Spleen (tissue), 11 donors: ENCODE results near the gene ISG20. TPM values are rescaled to one million over a fixed set of nuclear protein-coding genes. Genes with fewer than 3 reads are reported as not detected.

ENCODE experiments used
- DNase-seq: peaks from one replicate; pipeline ENCODE4 v3.0.0-alpha.2; 2020
- H3K27ac ChIP-seq, 8 donors: fragments of 200-600 bp; sonication (generic) in 7 of 8; 1 replicate in 4 of 8; 2 replicates in 4 of 8; pipeline versions ENCODE4 v1.5.0 to v1.8.0; 2016 to 2021; ENCODE audit warnings: inconsistent platforms in 4 of 8, mild to moderate bottlenecking in 4 of 8, moderate library complexity in 1 of 8
- H3K27me3 ChIP-seq, 7 donors: fragments of 200-600 bp; sonication (generic) in 6 of 7; replicated peaks in 1 of 7; 1 replicate in 4 of 7; 2 replicates in 3 of 7; pipeline versions ENCODE4 v1.5.0 to v1.8.0; 2016 to 2021; ENCODE audit warnings: inconsistent platforms in 3 of 7, mild to moderate bottlenecking in 1 of 7
- H3K36me3 ChIP-seq, 6 donors: fragments of 200-600 bp; sonication (generic) in 5 of 6; 1 replicate in 4 of 6; 2 replicates in 2 of 6; pipeline versions ENCODE4 v1.5.0 to v1.8.0; 2016 to 2021; ENCODE audit warnings: inconsistent platforms in 2 of 6
- H3K4me1 ChIP-seq, 6 donors: fragments of 200-600 bp; sonication (generic) in 5 of 6; 1 replicate in 3 of 6; 2 replicates in 3 of 6; pipeline versions ENCODE4 v1.5.0 to v1.8.0; 2016 to 2021; ENCODE audit warnings: inconsistent platforms in 3 of 6
- H3K4me3 ChIP-seq, 8 donors: fragments of 200-600 bp; sonication (generic) in 7 of 8; 1 replicate in 4 of 8; 2 replicates in 4 of 8; pipeline versions ENCODE4 v1.5.0 to v1.8.0; 2016 to 2021; ENCODE audit warnings: inconsistent platforms in 4 of 8, mild to moderate bottlenecking in 4 of 8, moderate library complexity in 2 of 8
- H3K9me3 ChIP-seq, 8 donors: fragments of 200-600 bp; sonication (generic) in 7 of 8; 1 replicate in 4 of 8; 2 replicates in 4 of 8; pipeline versions ENCODE4 v1.5.0 to v1.8.0; 2016 to 2021; ENCODE audit warnings: inconsistent platforms in 4 of 8
- POLR2A ChIP-seq, 3 donors: fragments of 450-650 bp; IDR thresholded peaks; one replicate each; pipeline ENCODE4 v1.5.1; 2017; ENCODE audit warnings: antibody characterized with exemption in 3 of 3, mild to moderate bottlenecking in 1 of 3
- POLR2AphosphoS5 ChIP-seq, 3 donors: sonication (generic); formaldehyde crosslinking; IDR thresholded peaks; one replicate each; pipeline ENCODE4 v1.5.1; 2017; ENCODE audit warnings: antibody characterized with exemption in 3 of 3
- WGBS, 5 donors: extraction: QIAGEN DNeasy Blood & Tissue Kit in 3 of 5; methylation state at CpG; one replicate each; pipeline versions ENCODE4 v1.1.5 to v1.1.7; 2013 to 2018; 5-methylcytosine and 5-hydroxymethylcytosine counted together
- intact Hi-C: fragments of 100-400 bp; cut with DNase I; formaldehyde crosslinking; loops from one replicate; pipeline ENCODE4 v1.15.0; 2023; ENCODE audit warnings: low total_unique reads
- polyA plus RNA-seq, 3 donors: library from polyadenylated mRNA; stranded (reverse); fragments of 200-250 nt; gene quantifications; one replicate each; pipeline ENCODE4 v1.2.1, GENCODE V29; 2013
- total RNA-seq, 7 donors: library from RNA; depleted of rRNA in 3 of 7; stranded (reverse); fragments of >200 nt in 3 of 7; fragmentation: NEBNext Ultra II Directional in 4 of 7; extraction: Animal tissue kit (Norgen Biotek cat#: 25700) in 4 of 7; gene quantifications; one replicate each; pipeline versions ENCODE4 v1.1.0 to v1.2.1, GENCODE V29; 2016 to 2021
- TF ChIP-seq, protein P1 (sequence below), 11 experiments: fragments of 200-600 bp in 7 of 11; fragments of 450-650 bp in 4 of 11; sonication (generic) in 4 of 11; IDR thresholded peaks in 8 of 11; conservative IDR thresholded peaks in 3 of 11; 1 replicate in 7 of 11; 2 replicates in 4 of 11; pipeline versions ENCODE4 v1.4.0 to v1.8.0; 2016 to 2021; ENCODE audit warnings: antibody characterized with exemption in 11 of 11, inconsistent platforms in 4 of 11, mild to moderate bottlenecking in 1 of 11
- donor health status: healthy with polysubstance abuse.
- donor health status: DM: no; HTN: no; CAD: no; lungs with moderate emphysema.
- donor health status: DM: no; HTN: no; CAD: no.
- donor health status: Bipolar disorder and iron deficiency.
- donor health status: healthy.
- donor health status: DM: no; HTN: no; CAD: no.
- donor health status: DM: yes; HTN: yes; CAD: no.

The ISG20 gene
- total and polyA plus RNA-seq, 10 donors = 70.5 to 365 (median 142) TPM

DNA sequence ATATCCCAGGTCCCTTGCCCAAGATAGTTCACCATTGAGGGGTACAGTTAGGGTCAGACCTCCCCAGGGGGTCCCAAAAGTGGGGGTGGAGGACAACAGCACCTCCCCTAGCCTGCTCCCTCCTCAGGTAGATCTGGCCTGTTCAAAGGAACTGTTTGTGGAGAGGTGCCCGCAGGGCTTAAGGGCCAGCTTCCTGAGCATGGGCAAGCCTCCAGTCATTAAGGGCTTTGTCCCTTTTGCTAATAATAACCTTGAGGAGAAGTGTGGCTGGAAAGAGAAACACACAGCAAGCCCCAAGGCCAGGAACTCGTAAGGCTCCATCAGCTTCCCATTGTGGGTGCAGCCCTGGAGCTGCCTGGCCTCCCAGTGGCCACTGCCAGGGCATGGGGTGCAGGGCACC, 47.4 kb downstream of the ISG20 start:
- no peaks in the 10 kb centered on the region for H3K9me3 ChIP-seq
- H3K27ac ChIP-seq = no peak overlapping the region
- TF ChIP-seq POLR2A (IDR thresholded peaks at IDR 0.05) = no peak
- TF ChIP-seq, protein P1, sequence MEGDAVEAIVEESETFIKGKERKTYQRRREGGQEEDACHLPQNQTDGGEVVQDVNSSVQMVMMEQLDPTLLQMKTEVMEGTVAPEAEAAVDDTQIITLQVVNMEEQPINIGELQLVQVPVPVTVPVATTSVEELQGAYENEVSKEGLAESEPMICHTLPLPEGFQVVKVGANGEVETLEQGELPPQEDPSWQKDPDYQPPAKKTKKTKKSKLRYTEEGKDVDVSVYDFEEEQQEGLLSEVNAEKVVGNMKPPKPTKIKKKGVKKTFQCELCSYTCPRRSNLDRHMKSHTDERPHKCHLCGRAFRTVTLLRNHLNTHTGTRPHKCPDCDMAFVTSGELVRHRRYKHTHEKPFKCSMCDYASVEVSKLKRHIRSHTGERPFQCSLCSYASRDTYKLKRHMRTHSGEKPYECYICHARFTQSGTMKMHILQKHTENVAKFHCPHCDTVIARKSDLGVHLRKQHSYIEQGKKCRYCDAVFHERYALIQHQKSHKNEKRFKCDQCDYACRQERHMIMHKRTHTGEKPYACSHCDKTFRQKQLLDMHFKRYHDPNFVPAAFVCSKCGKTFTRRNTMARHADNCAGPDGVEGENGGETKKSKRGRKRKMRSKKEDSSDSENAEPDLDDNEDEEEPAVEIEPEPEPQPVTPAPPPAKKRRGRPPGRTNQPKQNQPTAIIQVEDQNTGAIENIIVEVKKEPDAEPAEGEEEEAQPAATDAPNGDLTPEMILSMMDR (IDR thresholded peaks at IDR 0.05 in 8 of 11, conservative IDR thresholded peaks at IDR 0.05 in 3 of 11) = no peak
- TF ChIP-seq POLR2AphosphoS5 (IDR thresholded peaks at IDR 0.05) = no peak
- 43 to 68% (median 53%) methylated on average over 2 of the region's 2 CpGs; no CpG with 5 or more reads in 1 of the 5 donors for WGBS, 5 donors
- intact Hi-C loops = no loop called here
- no peak overlapping the region for H3K4me3 ChIP-seq
- H3K27me3 ChIP-seq = peaks cover 0 to 16% (median 0%) of the 10 kb centered on the region in 7 donors
- H3K36me3 ChIP-seq = no peaks in the 10 kb centered on the region
- no peak for DNase-seq
- no peaks in the 10 kb centered on the region for H3K4me1 ChIP-seq

DNA sequence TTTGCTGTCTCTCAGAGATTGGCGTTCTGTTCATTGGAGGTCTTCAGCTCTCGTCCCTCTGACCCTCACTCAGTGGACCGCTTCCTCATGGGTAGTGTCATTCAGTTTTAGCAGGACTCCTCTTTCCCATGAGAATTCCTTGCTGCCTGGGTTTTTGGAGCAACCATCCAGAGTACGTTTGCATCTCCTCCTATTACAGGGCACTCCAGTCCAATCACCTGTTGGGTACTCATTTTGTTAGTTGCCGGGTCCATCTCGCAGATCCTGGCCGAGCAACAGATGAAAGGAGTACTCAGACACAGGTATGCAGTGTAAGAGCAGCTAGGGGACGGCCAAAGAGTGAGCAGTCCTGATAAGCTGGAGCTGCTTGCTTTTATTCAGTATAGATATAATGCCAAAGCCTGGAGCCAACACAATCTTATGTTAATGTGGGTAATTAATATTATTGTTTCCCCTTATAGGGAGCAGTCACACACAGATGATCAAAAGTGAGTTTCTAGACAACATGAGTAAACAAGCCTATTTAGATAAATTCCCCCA, 49.6 kb downstream of the ISG20 start:
- no peak for TF ChIP-seq POLR2A (IDR thresholded peaks at IDR 0.05)
- no peak for TF ChIP-seq POLR2AphosphoS5 (IDR thresholded peaks at IDR 0.05)
- TF ChIP-seq, protein P1 (IDR thresholded peaks at IDR 0.05 in 8 of 11, conservative IDR thresholded peaks at IDR 0.05 in 3 of 11) = no peak
- H3K9me3 ChIP-seq = no peaks in the 10 kb centered on the region
- H3K27ac ChIP-seq = no peak overlapping the region
- peaks cover 0 to 16% (median 0%) of the 10 kb centered on the region in 7 donors for H3K27me3 ChIP-seq
- no peak overlapping the region for H3K4me3 ChIP-seq
- no peaks in the 10 kb centered on the region for H3K36me3 ChIP-seq
- H3K4me1 ChIP-seq = no peaks in the 10 kb centered on the region
- intact Hi-C loops = no loop called here
- 83 to 92% (median 86%) methylated on average over 8 of the region's 8 CpGs for WGBS, 5 donors
- no peak for DNase-seq

DNA sequence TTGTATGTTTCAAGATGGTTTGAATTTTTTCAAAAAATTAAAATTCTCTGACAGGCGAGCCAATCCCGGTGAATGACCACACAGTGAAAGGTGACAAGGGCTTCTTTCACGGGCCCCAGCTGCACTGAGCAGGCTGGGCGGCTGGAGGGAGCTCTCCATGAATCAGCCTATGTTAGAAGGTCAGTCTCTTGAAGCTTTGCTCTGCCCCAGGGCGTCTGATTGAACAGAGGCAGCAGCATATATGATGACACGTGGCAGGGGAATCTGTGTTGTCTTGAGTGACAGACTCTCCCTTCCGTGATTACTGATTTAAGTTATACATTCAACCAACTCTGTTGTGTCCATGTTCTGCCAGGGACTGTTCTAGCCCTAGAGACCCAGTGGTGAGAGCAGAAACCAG, 51.5 kb downstream of the ISG20 start:
- no peak for DNase-seq
- 86 to 90% (median 87%) methylated on average over 7 of the region's 7 CpGs for WGBS, 5 donors
- no peak overlapping the region for H3K27ac ChIP-seq
- no peak overlapping the region for H3K4me3 ChIP-seq
- TF ChIP-seq POLR2AphosphoS5 (IDR thresholded peaks at IDR 0.05) = no peak
- TF ChIP-seq, protein P1 (IDR thresholded peaks at IDR 0.05 in 8 of 11, conservative IDR thresholded peaks at IDR 0.05 in 3 of 11) = no peak
- no peak for TF ChIP-seq POLR2A (IDR thresholded peaks at IDR 0.05)
- H3K9me3 ChIP-seq = no peaks in the 10 kb centered on the region
- intact Hi-C loops = no loop called here
- no peaks in the 10 kb centered on the region for H3K36me3 ChIP-seq
- peaks cover 0 to 16% (median 0%) of the 10 kb centered on the region in 7 donors for H3K27me3 ChIP-seq
- H3K4me1 ChIP-seq = no peaks in the 10 kb centered on the region

DNA sequence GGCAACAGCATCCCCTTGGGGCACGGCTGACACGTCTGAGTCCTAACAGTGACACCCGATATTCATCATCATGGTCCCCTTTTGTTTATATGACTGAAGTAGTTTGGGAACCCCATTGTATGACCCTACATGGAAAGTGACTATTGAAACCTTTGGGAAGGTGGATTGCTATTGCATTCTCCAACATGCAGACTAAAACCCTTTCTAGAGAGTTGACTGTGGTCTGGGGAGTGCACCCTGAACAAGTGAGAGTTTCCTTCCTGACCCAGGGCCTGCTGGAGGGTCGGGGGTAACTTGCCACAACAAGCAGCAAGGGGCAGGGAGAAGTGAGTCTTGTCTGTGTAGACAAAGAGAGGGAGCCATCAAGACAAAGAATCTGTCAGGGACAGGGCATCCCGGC, 54.4 kb downstream of the ISG20 start:
- TF ChIP-seq POLR2AphosphoS5 (IDR thresholded peaks at IDR 0.05) (no peak), POLR2A (IDR thresholded peaks at IDR 0.05) (no peak)
- TF ChIP-seq, protein P1 (IDR thresholded peaks at IDR 0.05 in 8 of 11, conservative IDR thresholded peaks at IDR 0.05 in 3 of 11) = no peak
- no peak for DNase-seq
- no peaks in the 10 kb centered on the region for H3K36me3 ChIP-seq
- H3K27ac ChIP-seq = no peak overlapping the region
- peaks cover 0 to 18% (median 0%) of the 10 kb centered on the region in 7 donors for H3K27me3 ChIP-seq
- no peaks in the 10 kb centered on the region for H3K9me3 ChIP-seq
- H3K4me1 ChIP-seq = no peaks in the 10 kb centered on the region
- 64 to 71% (median 69%) methylated on average over 5 of the region's 5 CpGs for WGBS, 5 donors
- no peak overlapping the region for H3K4me3 ChIP-seq
- intact Hi-C loops = no loop called here
